WTC11 (cell line): ENCODE measurements around the gene TMEM178B. TPM values are rescaled to one million over a fixed set of nuclear protein-coding genes. Genes with fewer than 3 reads are reported as not detected.

Experiments
- ATAC-seq: fragments of 200-7000 bp; cut with Tn5 transposase; 2 replicates; pipeline ENCODE4 v1.10.0; 2021; ENCODE audit warnings: mild to moderate bottlenecking, moderate library complexity
- CTCF ChIA-PET: fragments of 300-600 bp; sonication (Branson Sonifier 250); formaldehyde crosslinking; loops from one replicate; lab custom pipeline; 2021; ENCODE audit warnings: antibody characterized with exemption; lab: Charles Lee
- POLR2A ChIA-PET: fragments of 350-600 bp; sonication (Branson Sonifier 250); formaldehyde crosslinking; loops from one replicate; lab custom pipeline; 2021; ENCODE audit warnings: antibody characterized with exemption; lab: Charles Lee
- DNase-seq: peaks from one replicate; pipeline ENCODE4 v3.0.0; 2021; ENCODE audit warnings: low spot score
- H3K27ac Mint-ChIP-seq: 2 replicates; pipeline ENCODE4 v1.8.0; 2021; ENCODE audit warnings: mixed read lengths
- H3K27me3 Mint-ChIP-seq: 2 replicates; pipeline ENCODE4 v1.8.0; 2021; ENCODE audit warnings: low read depth, mild to moderate bottlenecking, moderate library complexity, mixed read lengths
- H3K36me3 Mint-ChIP-seq: 2 replicates; pipeline ENCODE4 v1.8.0; 2021; ENCODE audit warnings: mixed read lengths
- H3K4me1 Mint-ChIP-seq: 2 replicates; pipeline ENCODE4 v1.8.0; 2022; ENCODE audit warnings: mixed read lengths
- H3K4me3 Mint-ChIP-seq: 2 replicates; pipeline ENCODE4 v1.8.0; 2021; ENCODE audit warnings: mild to moderate bottlenecking, moderate library complexity, mixed read lengths
- H3K9me3 Mint-ChIP-seq: 2 replicates; pipeline ENCODE4 v1.8.0; 2021; ENCODE audit warnings: mixed read lengths
- AR ChIP-seq: fragments of 250-450 bp; sonication (Bioruptor Pico); IDR thresholded peaks from 2 replicates; pipeline ENCODE4 v1.9.0; 2021; ENCODE audit warnings: mild to moderate bottlenecking
- CBFB ChIP-seq: sonication (generic); formaldehyde crosslinking; IDR thresholded peaks from 2 replicates; pipeline ENCODE4 v1.8.1; 2022; ENCODE audit warnings: mild to moderate bottlenecking, low read depth, missing genetic modification reagents
- E2F5 ChIP-seq: sonication (generic); formaldehyde crosslinking; IDR thresholded peaks from 2 replicates; pipeline ENCODE4 v1.8.1; 2022; ENCODE audit warnings: mild to moderate bottlenecking, moderate library complexity, missing genetic modification reagents
- FOXJ3 ChIP-seq: sonication (generic); formaldehyde crosslinking; IDR thresholded peaks from 2 replicates; pipeline ENCODE4 v1.9.0; 2021; ENCODE audit warnings: missing genetic modification reagents, mild to moderate bottlenecking, borderline replicate concordance
- FOXP1 ChIP-seq: sonication (generic); formaldehyde crosslinking; IDR thresholded peaks from 2 replicates; pipeline ENCODE4 v1.8.0; 2022; ENCODE audit warnings: missing genetic modification reagents, mild to moderate bottlenecking, moderate library complexity, borderline replicate concordance
- GTF2I ChIP-seq: fragments of 250-450 bp; sonication (Bioruptor Pico); conservative IDR thresholded peaks from 2 replicates; pipeline ENCODE4 v1.4.0; 2021; ENCODE audit warnings: mild to moderate bottlenecking
- HMGA2 ChIP-seq: fragments of 250-450 bp; sonication (Bioruptor Pico); IDR thresholded peaks from 2 replicates; pipeline ENCODE4 v1.4.0; 2021; ENCODE audit warnings: mild to moderate bottlenecking, moderate library complexity
- NFE2L1 ChIP-seq: sonication (generic); formaldehyde crosslinking; IDR thresholded peaks from 2 replicates; pipeline ENCODE4 v1.8.1; 2023; ENCODE audit warnings: missing genetic modification reagents
- TCF7 ChIP-seq: sonication (generic); formaldehyde crosslinking; IDR thresholded peaks from 2 replicates; pipeline ENCODE4 v1.8.0; 2022; ENCODE audit warnings: mild to moderate bottlenecking, low read depth, missing genetic modification reagents, moderate library complexity
- USF2 ChIP-seq: sonication (generic); formaldehyde crosslinking; IDR thresholded peaks from 2 replicates; pipeline ENCODE4 v1.8.1; 2023; ENCODE audit warnings: mild to moderate bottlenecking, missing genetic modification reagents, moderate library complexity
- ZMAT4 ChIP-seq: fragments of 250-450 bp; sonication (Bioruptor Pico); IDR thresholded peaks from 2 replicates; pipeline ENCODE4 v1.9.0; 2021; ENCODE audit warnings: mild to moderate bottlenecking
- ZNF232 ChIP-seq: sonication (generic); formaldehyde crosslinking; IDR thresholded peaks from 2 replicates; pipeline ENCODE4 v1.8.0; 2022; ENCODE audit warnings: mild to moderate bottlenecking, missing genetic modification reagents
- ZNF396 ChIP-seq: fragments of 250-450 bp; sonication (Bioruptor Pico); IDR thresholded peaks from 2 replicates; pipeline ENCODE4 v1.8.0; 2021; ENCODE audit warnings: mild to moderate bottlenecking, moderate library complexity, borderline replicate concordance
- ZSCAN18 ChIP-seq: fragments of 250-450 bp; sonication (Bioruptor Pico); IDR thresholded peaks from 2 replicates; pipeline ENCODE4 v2.1.2; 2022; ENCODE audit warnings: mild to moderate bottlenecking, moderate library complexity
- total RNA-seq: library from RNA; stranded (reverse); gene quantifications from 3 replicates; pipeline ENCODE4 v1.2.3, GENCODE V29; 2021
- TF ChIP-seq, protein P1 (sequence below): sonication (generic); formaldehyde crosslinking; IDR thresholded peaks from 2 replicates; pipeline ENCODE4 v1.8.1; 2022; ENCODE audit warnings: mild to moderate bottlenecking, missing genetic modification reagents, moderate library complexity, borderline replicate concordance
- TF ChIP-seq, protein P2 (sequence below): sonication (generic); formaldehyde crosslinking; IDR thresholded peaks from 2 replicates; pipeline ENCODE4 v1.8.0; 2022; ENCODE audit warnings: missing genetic modification reagents
- TF ChIP-seq, protein P3 (sequence below): sonication (generic); formaldehyde crosslinking; IDR thresholded peaks from 2 replicates; pipeline ENCODE4 v1.8.1; 2023; ENCODE audit warnings: mild to moderate bottlenecking, moderate library complexity, missing genetic modification reagents
- TF ChIP-seq, protein P4 (sequence below): fragments of 250-450 bp; sonication (Bioruptor Pico); IDR thresholded peaks from 2 replicates; pipeline ENCODE4 v1.8.0; 2021; ENCODE audit warnings: mild to moderate bottlenecking

The TMEM178B gene
- total RNA-seq, 1 experiment from 2014 or later = 20.4 TPM

DNA sequence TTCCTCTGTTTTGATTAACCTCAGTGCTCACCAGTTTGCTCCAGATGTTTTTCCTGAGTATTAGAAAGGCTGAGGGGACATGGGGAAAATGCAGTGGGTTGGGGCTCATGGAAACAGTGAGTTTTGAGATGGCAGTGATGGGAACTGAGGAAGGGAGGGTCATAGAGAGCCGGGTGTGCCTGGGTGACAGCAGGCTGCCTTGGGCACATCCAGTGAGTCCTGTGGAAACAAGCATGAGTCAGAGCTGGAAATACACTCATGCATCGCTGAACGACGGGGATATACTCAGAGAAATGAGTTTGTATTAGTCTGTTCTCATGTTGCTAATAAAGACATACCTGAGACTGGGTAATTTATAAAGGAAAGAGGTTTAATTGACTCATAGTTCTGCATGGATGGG is 202.2 kb downstream of the TMEM178B start (continued):
- TF ChIP-seq, protein P1, sequence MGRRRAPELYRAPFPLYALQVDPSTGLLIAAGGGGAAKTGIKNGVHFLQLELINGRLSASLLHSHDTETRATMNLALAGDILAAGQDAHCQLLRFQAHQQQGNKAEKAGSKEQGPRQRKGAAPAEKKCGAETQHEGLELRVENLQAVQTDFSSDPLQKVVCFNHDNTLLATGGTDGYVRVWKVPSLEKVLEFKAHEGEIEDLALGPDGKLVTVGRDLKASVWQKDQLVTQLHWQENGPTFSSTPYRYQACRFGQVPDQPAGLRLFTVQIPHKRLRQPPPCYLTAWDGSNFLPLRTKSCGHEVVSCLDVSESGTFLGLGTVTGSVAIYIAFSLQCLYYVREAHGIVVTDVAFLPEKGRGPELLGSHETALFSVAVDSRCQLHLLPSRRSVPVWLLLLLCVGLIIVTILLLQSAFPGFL (CRISPR knock-in tag) = no peak
- no peak for TF ChIP-seq FOXP1 (CRISPR knock-in tag)
- TF ChIP-seq GTF2I = no peak
- TF ChIP-seq, protein P2, sequence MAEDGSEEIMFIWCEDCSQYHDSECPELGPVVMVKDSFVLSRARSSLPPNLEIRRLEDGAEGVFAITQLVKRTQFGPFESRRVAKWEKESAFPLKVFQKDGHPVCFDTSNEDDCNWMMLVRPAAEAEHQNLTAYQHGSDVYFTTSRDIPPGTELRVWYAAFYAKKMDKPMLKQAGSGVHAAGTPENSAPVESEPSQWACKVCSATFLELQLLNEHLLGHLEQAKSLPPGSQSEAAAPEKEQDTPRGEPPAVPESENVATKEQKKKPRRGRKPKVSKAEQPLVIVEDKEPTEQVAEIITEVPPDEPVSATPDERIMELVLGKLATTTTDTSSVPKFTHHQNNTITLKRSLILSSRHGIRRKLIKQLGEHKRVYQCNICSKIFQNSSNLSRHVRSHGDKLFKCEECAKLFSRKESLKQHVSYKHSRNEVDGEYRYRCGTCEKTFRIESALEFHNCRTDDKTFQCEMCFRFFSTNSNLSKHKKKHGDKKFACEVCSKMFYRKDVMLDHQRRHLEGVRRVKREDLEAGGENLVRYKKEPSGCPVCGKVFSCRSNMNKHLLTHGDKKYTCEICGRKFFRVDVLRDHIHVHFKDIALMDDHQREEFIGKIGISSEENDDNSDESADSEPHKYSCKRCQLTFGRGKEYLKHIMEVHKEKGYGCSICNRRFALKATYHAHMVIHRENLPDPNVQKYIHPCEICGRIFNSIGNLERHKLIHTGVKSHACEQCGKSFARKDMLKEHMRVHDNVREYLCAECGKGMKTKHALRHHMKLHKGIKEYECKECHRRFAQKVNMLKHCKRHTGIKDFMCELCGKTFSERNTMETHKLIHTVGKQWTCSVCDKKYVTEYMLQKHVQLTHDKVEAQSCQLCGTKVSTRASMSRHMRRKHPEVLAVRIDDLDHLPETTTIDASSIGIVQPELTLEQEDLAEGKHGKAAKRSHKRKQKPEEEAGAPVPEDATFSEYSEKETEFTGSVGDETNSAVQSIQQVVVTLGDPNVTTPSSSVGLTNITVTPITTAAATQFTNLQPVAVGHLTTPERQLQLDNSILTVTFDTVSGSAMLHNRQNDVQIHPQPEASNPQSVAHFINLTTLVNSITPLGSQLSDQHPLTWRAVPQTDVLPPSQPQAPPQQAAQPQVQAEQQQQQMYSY (CRISPR knock-in tag) = no peak
- TF ChIP-seq NFE2L1 = no peak
- no peak for TF ChIP-seq FOXJ3 (CRISPR knock-in tag)

DNA sequence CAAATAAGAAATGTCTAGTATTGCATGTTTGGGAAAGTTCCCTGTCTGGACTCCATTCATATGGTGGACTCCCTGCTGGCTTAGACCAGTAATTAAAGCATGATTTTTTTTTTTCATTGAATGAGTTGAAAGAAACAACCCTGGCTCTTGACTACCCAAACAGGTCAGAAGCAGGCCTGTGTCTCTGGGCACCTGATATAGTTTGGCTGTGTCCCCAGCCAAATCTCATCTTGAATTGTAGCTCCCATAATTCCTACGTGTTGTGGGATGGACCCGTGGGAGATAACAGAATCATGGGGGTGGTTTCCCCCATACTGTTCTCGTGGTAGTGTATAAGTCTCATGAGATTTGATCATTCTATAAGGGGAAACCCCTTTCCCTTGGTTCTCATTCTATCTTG is 206.2 kb downstream of the TMEM178B start:
- TF ChIP-seq ZMAT4 (CRISPR knock-in tag) (no peak), USF2 (CRISPR knock-in tag) (no peak), TCF7 (CRISPR knock-in tag) (no peak), E2F5 (CRISPR knock-in tag) (no peak), HMGA2 (no peak), ZNF396 (CRISPR knock-in tag) (no peak)
- Mint-ChIP-seq H3K4me3 (no peak overlapping the region), H3K36me3 (no peaks in the 10 kb centered on the region), H3K27me3 (no peaks in the 10 kb centered on the region), H3K4me1 (peaks cover 15% of the 10 kb centered on the region), H3K27ac (no peak overlapping the region), H3K9me3 (no peaks in the 10 kb centered on the region)
- ChIA-PET CTCF (no interaction called here), POLR2A (no interaction called here)
- no peak for ATAC-seq
- DNase-seq = no peak

DNA sequence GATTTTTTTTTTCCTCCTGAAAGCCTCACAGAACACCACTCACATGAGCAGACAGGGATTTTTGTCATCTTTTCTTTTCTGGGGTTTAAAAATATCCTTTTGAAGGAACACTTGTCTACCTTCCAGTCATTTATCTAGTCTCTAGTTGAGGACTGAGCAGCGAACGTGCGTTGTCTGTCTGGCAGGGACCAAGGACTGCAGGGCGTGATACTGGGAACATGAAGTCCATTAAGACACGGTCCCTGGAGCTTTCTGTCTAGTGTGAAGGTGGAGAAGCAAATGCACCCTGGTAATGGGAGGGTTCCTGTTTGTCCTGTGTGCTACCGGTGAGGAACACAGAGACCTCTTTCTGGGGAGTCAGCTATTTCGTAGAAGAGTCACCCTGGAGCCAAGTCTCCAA is 207.4 kb downstream of the TMEM178B start:
- ChIA-PET CTCF (no interaction called here), POLR2A (no interaction called here)
- H3K27ac Mint-ChIP-seq = no peak overlapping the region
- no peaks in the 10 kb centered on the region for H3K36me3 Mint-ChIP-seq
- H3K4me1 Mint-ChIP-seq = peaks cover 15% of the 10 kb centered on the region
- no peak overlapping the region for H3K4me3 Mint-ChIP-seq
- DNase-seq (no peak), ATAC-seq (no peak)
- H3K27me3 Mint-ChIP-seq = no peaks in the 10 kb centered on the region
- no peaks in the 10 kb centered on the region for H3K9me3 Mint-ChIP-seq
- TF ChIP-seq ZSCAN18 (CRISPR knock-in tag) (no peak), AR (CRISPR knock-in tag) (no peak), ZNF232 (CRISPR knock-in tag) (no peak), CBFB (no peak)
- TF ChIP-seq, protein P3, sequence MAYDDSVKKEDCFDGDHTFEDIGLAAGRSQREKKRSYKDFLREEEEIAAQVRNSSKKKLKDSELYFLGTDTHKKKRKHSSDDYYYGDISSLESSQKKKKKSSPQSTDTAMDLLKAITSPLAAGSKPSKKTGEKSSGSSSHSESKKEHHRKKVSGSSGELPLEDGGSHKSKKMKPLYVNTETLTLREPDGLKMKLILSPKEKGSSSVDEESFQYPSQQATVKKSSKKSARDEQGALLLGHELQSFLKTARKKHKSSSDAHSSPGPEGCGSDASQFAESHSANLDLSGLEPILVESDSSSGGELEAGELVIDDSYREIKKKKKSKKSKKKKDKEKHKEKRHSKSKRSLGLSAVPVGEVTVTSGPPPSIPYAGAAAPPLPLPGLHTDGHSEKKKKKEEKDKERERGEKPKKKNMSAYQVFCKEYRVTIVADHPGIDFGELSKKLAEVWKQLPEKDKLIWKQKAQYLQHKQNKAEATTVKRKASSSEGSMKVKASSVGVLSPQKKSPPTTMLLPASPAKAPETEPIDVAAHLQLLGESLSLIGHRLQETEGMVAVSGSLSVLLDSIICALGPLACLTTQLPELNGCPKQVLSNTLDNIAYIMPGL = no peak
- TF ChIP-seq, protein P1 (CRISPR knock-in tag) = no peak
- TF ChIP-seq, protein P4, sequence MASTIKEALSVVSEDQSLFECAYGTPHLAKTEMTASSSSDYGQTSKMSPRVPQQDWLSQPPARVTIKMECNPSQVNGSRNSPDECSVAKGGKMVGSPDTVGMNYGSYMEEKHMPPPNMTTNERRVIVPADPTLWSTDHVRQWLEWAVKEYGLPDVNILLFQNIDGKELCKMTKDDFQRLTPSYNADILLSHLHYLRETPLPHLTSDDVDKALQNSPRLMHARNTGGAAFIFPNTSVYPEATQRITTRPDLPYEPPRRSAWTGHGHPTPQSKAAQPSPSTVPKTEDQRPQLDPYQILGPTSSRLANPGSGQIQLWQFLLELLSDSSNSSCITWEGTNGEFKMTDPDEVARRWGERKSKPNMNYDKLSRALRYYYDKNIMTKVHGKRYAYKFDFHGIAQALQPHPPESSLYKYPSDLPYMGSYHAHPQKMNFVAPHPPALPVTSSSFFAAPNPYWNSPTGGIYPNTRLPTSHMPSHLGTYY (CRISPR knock-in tag) = no peak
